ENCODE results near the gene SEMA3D.

Gene SEMA3D

DNA sequence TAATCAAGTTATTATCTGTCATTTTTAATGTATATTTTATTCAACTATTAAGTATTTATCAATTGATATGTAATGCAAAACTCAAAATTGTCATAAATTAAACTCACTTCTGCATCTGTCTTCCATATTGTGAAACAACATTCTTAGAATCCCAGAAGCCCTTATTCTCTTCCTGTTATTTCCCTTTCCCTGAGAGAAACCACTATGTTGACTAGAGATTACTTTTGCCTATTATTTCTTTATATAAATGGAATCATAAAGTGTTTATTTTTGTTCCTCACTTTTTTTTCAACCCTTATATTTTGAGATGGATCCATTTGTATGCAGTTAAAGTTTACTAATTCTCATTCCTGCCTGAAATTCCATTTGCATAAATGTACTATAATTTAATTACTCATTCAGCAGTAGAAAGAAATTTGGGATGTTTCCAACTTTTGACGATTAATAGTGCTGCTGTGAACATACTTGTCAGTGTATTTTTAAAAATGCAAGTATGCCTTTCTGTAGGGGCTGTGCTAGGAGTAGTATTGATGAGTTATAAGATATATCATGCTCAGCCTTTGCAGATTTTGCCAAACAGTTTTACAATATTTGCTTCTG lies 211.2 kb downstream of the SEMA3D start:
- no peak for DNase-seq

DNA sequence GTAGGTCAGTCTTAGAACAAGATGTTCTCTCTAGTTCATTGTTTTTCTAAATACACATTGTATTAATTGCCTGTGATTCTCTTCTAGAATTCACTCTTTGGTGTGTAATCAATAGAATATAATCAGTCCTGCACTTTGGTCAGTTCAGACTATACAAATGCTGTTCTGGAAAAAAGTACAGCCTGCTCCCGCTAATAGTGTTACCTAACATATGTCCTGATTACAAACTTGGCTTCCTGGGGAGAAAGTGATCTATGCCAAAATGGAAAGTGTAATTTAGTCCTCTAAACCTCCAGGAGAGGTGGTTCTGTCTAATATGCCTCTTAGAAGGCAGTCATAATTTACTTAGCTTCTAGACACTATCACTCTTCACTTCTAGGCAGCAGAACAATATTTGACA lies 215.5 kb downstream of the SEMA3D start:
- DNase-seq = no peak

DNA sequence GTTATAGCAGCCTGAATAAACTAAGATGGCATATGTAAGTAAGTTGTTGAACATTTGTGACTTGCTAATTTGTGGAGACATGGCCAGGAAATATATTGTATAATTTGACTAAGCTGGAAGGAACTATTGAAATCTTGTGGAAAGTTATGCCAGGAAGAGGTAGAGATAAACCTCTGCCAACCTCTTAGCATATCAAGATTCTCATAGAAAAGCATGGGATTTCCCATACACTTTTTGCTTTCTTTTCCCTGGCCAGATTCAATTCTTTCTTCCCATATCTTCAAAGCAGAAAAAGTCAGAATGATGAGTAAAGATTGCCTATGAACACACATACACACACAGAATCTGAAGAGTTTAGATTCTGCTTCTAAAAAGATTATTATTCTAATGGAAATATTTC lies 216.2 kb downstream of the SEMA3D start:
- no peak for DNase-seq

DNA sequence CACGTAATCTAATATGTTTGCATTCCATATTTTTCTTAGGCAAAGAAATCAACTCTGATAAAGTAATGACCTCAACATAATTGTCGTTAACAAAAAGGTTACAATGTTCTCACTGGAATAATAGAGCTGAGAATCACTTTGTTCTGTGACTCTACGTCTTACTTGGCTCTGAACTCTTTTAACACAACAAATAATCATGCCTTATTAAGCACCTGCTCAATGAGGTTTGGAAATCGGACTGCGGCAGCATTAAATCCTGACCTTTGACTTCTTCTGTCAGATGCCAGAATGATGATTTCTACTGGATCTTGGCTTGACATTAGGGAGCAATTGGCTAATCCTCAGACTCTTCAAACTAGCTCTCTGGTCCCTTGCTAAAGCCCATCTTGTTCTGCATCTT lies 233.6 kb downstream of the SEMA3D start:
- no peak for DNase-seq

DNA sequence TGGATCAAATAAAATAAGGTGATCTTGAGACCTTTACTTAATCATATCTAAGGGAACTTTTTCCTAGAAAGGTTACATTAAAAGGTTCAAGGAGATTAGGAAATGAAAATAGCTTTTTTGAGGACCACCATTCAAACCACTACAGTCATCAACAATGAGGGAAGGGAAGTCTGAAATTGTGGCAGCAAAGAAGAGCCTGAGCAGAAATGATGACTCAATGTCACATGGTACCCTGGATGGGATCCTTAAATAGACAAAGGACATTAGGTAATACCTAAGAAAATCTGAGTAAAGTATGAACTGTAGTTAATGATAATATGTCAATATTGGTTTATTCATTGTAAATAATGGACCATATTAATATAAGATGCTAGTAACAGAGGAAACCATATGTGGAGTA lies 236.0 kb downstream of the SEMA3D start:
- no peak for DNase-seq

DNA sequence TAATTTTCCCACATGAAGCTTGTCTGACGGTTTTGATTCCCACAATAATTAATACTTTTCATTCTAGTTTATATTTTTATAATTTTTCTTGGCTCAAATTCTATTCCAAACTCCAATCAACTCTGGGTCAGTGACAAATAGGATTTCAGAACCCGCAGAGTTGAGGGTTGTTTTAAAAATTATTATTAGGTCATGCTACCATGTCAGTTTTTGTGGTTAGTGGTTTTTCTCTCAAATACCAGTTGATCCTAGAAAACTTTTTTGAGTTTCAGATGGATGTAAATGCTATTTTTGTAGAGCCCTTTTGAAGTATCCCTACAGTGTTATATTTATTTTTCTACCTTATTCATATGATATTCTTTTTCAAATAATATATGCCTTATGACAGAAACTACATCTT lies 237.4 kb downstream of the SEMA3D start:
- DNase-seq = no peak

DNA sequence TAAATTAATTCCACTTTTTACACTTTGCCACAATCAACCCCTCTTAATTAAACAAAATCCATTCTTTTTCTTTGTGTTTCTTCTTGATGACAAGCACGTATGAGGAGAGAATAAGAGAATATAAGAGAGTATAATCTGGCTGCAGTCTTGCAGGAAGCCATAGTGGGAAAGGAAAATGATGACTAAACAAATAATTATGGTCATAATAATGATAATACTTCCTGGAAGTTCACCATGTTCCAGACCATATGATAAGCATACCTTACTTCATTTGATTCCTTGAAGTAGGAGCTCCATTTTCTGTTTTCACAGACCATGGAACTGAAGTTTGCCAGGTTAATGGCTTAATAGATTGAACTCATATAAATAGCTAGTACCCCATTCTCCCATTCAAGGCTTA lies 237.8 kb downstream of the SEMA3D start:
- no peak for DNase-seq

DNA sequence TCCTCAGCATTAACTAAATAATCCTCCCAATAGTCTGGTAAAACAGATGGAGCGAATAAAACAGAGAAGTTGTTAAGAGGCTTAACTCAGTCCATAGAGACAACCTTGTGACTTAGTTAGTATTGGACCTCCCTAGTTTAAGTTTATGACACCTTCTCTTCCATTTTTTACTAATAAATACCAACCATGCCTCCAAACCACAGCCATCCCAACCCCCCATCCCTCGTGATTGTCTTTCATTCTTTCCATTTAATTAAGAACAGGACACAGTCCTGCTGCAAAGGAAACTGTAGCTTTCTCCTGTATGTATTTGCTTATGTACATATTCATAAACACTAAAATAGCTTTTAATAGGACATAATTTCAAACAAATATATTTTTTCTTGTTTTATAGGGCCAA lies 238.2 kb downstream of the SEMA3D start:
- DNase-seq = no peak

DNA sequence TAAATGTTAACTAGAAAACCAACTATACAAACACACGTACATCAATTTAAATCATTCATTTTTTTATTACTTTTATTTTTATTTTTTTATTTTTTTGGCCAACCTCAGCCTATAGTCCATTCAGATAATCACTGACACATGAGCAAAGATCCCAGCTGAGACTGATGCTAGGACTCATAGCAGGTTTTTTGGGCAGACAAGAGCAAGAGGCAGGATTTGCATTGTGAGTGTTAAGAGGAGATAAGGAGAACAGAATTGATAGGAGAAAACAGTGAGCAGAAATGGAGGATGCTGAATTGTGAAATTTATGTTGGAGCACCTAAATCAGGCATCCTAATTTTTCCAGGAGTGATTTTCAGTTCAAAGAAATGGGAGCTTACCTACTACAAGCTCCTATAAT lies 240.3 kb downstream of the SEMA3D start:
- DNase-seq = no peak
